GM21447 (cell line): ENCODE data around the gene RBFOX1.

ENCODE experiments used
- ATAC-seq: cut with Tn5 transposase; IDR thresholded peaks from one replicate; pipeline ENCODE4 v1.9.1; 2021; ENCODE audit not compliant: unreplicated experiment

Gene RBFOX1

GRCh38 chr16:7584561-7584960, 251.9 kb downstream of the RBFOX1 start:
- no peak for ATAC-seq

- ATAC-seq = no peak
Measured at GRCh38 chr16:7585705-7586104, 253.1 kb downstream of the RBFOX1 start.

- ATAC-seq = no peak
Measured at GRCh38 chr16:7590934-7591333, 258.3 kb downstream of the RBFOX1 start.

GRCh38 chr16:7596308-7596707, 263.7 kb downstream of the RBFOX1 start:
- no peak for ATAC-seq

- ATAC-seq = no peak
Measured at GRCh38 chr16:7597677-7598076, 265.0 kb downstream of the RBFOX1 start.

GRCh38 chr16:7601100-7601499, 268.5 kb downstream of the RBFOX1 start:
- ATAC-seq = no peak

GRCh38 chr16:7602291-7602950, 269.8 kb downstream of the RBFOX1 start:
- ATAC-seq = no peak

- no peak for ATAC-seq
Measured at GRCh38 chr16:7605812-7606211, 273.2 kb downstream of the RBFOX1 start.

- ATAC-seq = no peak
Measured at GRCh38 chr16:7612671-7613070, 280.0 kb downstream of the RBFOX1 start.

- ATAC-seq = no peak
Measured at GRCh38 chr16:7613518-7613917, 280.9 kb downstream of the RBFOX1 start.

GRCh38 chr16:7614021-7614795, 281.6 kb downstream of the RBFOX1 start:
- no peak for ATAC-seq

GRCh38 chr16:7615565-7615964, 282.9 kb downstream of the RBFOX1 start:
- no peak for ATAC-seq

- no peak for ATAC-seq
Measured at GRCh38 chr16:7624871-7625766, 292.5 kb downstream of the RBFOX1 start.

GRCh38 chr16:7628981-7629380, 296.3 kb downstream of the RBFOX1 start:
- ATAC-seq = no peak

- ATAC-seq = no peak
Measured at GRCh38 chr16:7629571-7629970, 296.9 kb downstream of the RBFOX1 start.

- ATAC-seq = no peak
Measured at GRCh38 chr16:7637446-7637845, 304.8 kb downstream of the RBFOX1 start.

GRCh38 chr16:7638306-7638705, 305.7 kb downstream of the RBFOX1 start:
- no peak for ATAC-seq

- ATAC-seq = no peak
Measured at GRCh38 chr16:7640334-7640733, 307.7 kb downstream of the RBFOX1 start.

GRCh38 chr16:7644176-7644575, 311.5 kb downstream of the RBFOX1 start:
- ATAC-seq = no peak

- ATAC-seq = no peak
Measured at GRCh38 chr16:7644811-7645210, 312.2 kb downstream of the RBFOX1 start.

- no peak for ATAC-seq
Measured at GRCh38 chr16:7646821-7647500, 314.3 kb downstream of the RBFOX1 start.
